ENCODE results near the gene KCNMA1.

GRCh38 chr10:77189520-77189919, 448.1 kb downstream of the KCNMA1 start:
- TF ChIP-seq, protein P1, sequence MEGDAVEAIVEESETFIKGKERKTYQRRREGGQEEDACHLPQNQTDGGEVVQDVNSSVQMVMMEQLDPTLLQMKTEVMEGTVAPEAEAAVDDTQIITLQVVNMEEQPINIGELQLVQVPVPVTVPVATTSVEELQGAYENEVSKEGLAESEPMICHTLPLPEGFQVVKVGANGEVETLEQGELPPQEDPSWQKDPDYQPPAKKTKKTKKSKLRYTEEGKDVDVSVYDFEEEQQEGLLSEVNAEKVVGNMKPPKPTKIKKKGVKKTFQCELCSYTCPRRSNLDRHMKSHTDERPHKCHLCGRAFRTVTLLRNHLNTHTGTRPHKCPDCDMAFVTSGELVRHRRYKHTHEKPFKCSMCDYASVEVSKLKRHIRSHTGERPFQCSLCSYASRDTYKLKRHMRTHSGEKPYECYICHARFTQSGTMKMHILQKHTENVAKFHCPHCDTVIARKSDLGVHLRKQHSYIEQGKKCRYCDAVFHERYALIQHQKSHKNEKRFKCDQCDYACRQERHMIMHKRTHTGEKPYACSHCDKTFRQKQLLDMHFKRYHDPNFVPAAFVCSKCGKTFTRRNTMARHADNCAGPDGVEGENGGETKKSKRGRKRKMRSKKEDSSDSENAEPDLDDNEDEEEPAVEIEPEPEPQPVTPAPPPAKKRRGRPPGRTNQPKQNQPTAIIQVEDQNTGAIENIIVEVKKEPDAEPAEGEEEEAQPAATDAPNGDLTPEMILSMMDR (IDR thresholded peaks at IDR 0.05): no peak
- no peak for TF ChIP-seq POLR2A (IDR thresholded peaks at IDR 0.05)
